GM23338 (cell line): ENCODE measurements around the gene ZMAT3.

Experiments used
- CTCF ChIP-seq, 2 experiments: fragments of 200-600 bp in 1 of 2; sonication (generic) in 1 of 2; conservative IDR thresholded peaks; 2 replicates each; pipeline versions ENCODE4 v1.5.1 to v1.6.1; 2016 to 2017; ENCODE audit warnings: antibody characterized with exemption in 2 of 2, low read depth in 2 of 2, mild to moderate bottlenecking in 2 of 2, moderate library complexity in 1 of 2
- EZH2 ChIP-seq: fragments of 200-600 bp; sonication (generic); IDR thresholded peaks from one replicate; pipeline ENCODE4 v1.8.0; 2017; ENCODE audit warnings: antibody characterized with exemption, mild to moderate bottlenecking, low read depth; ENCODE audit not compliant: unreplicated experiment
- EZH2phosphoT487 ChIP-seq: fragments of 200-600 bp; sonication (generic); IDR thresholded peaks from one replicate; pipeline ENCODE4 v1.8.1; 2018; ENCODE audit warnings: antibody characterized with exemption; ENCODE audit not compliant: unreplicated experiment
- REST ChIP-seq: IDR thresholded peaks from one replicate; pipeline ENCODE4 v1.6.1; 2018; ENCODE audit warnings: antibody characterized with exemption; ENCODE audit not compliant: unreplicated experiment

GRCh38 chr3:179108086-179108485 lies 36.5 kb upstream of the ZMAT3 start:
- no peak for TF ChIP-seq CTCF (conservative IDR thresholded peaks at IDR 0.05; ENCODE audit: low read depth in 2 of 2)
- TF ChIP-seq EZH2 = no peak
- no peak for TF ChIP-seq REST
- no peak for TF ChIP-seq EZH2phosphoT487
